HCT116 (cell line): ENCODE results near the gene RPRML. TPM values are rescaled to one million over a fixed set of nuclear protein-coding genes. Genes with fewer than 3 reads are reported as not detected.

ENCODE experiments used
- ATAC-seq: fragments of 200-7000 bp; cut with Tn5 transposase; 2 replicates; pipeline ENCODE4 v1.9.1; 2020; ENCODE audit warnings: mild to moderate bottlenecking, moderate library complexity
- BruUV-seq: library from RNA; stranded (reverse); fragments of 400-500 nt; replicated peaks from 2 replicates; lab custom pipeline; 2021; lab: Mats Ljungman, UMichigan
- CTCF ChIA-PET: fragments of 300-600 bp; sonication (Branson Sonifier 250); formaldehyde crosslinking; loops from one replicate; lab custom pipeline; 2021; ENCODE audit warnings: antibody characterized with exemption; lab: Charles Lee
- POLR2A ChIA-PET: fragments of 300-600, 350-600 bp; sonication (Branson Sonifier 250); formaldehyde crosslinking; loops from one replicate; lab custom pipeline; 2021; ENCODE audit warnings: antibody characterized with exemption; lab: Charles Lee
- RAD21 ChIA-PET, 2 experiments: fragments of 300-600 bp; sonication (Branson Sonifier 250); formaldehyde crosslinking; loops; one replicate each; lab custom pipeline; 2023; ENCODE audit warnings: low total read pairs in 2 of 2; ENCODE audit not compliant: uncharacterized antibody in 2 of 2, unreplicated experiment in 2 of 2, low non-redundant PET in 1 of 2; lab: Charles Lee
- DNase-seq: peaks from one replicate; pipeline ENCODE4 v3.0.0-alpha.2; 2010; ENCODE audit warnings: low read depth, low spot score
- H2AFZ ChIP-seq: fragments of 200-600 bp; shearing (Covaris generic), sonication (generic); 2 replicates; pipeline ENCODE4 v1.6.1; 2017; ENCODE audit warnings: low read depth, mixed run types, mixed read lengths, antibody characterized with exemption, low read length; ENCODE audit not compliant: poor library complexity, severe bottlenecking
- H3K27ac ChIP-seq: 2 replicates; pipeline ENCODE4 v1.5.1; 2012; ENCODE audit warnings: low read depth, low read length
- H3K27me3 ChIP-seq: fragments of 200-600 bp; sonication (generic); 2 replicates; pipeline ENCODE4 v1.6.1; 2016; ENCODE audit warnings: mixed run types, low read length, mixed read lengths; ENCODE audit not compliant: insufficient read depth
- H3K36me3 ChIP-seq, 2 experiments: fragments of 200-500 bp in 1 of 2; fragments of 200-600 bp in 1 of 2; sonication (Bioruptor generic) in 1 of 2; sonication (generic) in 1 of 2; 2 replicates each; pipeline versions ENCODE4 v1.5.1 to v1.6.1; 2014 to 2016; ENCODE audit warnings: low read length in 2 of 2, inconsistent platforms in 1 of 2, mixed read lengths in 1 of 2, mixed run types in 1 of 2; ENCODE audit not compliant: insufficient read depth in 2 of 2, control insufficient read depth in 1 of 2
- H3K4me1 ChIP-seq, 2 experiments: fragments of 200-600 bp in 1 of 2; sonication (generic) in 1 of 2; 2 replicates each; pipeline versions ENCODE4 v1.5.1 to v1.6.1; 2012 to 2017; ENCODE audit warnings: low read length in 2 of 2, inconsistent platforms in 1 of 2, mild to moderate bottlenecking in 1 of 2, mixed read lengths in 1 of 2, mixed run types in 1 of 2, moderate library complexity in 1 of 2; ENCODE audit not compliant: insufficient read depth in 2 of 2, control insufficient read depth in 1 of 2
- H3K4me2 ChIP-seq: fragments of 200-600 bp; sonication (generic); 2 replicates; pipeline ENCODE4 v1.6.1; 2017; ENCODE audit warnings: mixed run types, low read length, mixed read lengths
- H3K4me3 ChIP-seq, 2 experiments: fragments of 200-600 bp in 1 of 2; sonication (generic) in 1 of 2; replicated peaks in 1 of 2; 2 replicates each; pipeline ENCODE4 v1.5.1; 2011 to 2016; ENCODE audit warnings: low read length in 2 of 2, control low read depth in 1 of 2, low read depth in 1 of 2, mild to moderate bottlenecking in 1 of 2, mixed read lengths in 1 of 2, mixed run types in 1 of 2
- H3K79me2 ChIP-seq: fragments of 200-600 bp; sonication (generic); 2 replicates; pipeline ENCODE4 v1.6.1; 2017; ENCODE audit warnings: mild to moderate bottlenecking, mixed run types, low read length, moderate library complexity, mixed read lengths; ENCODE audit not compliant: insufficient read depth
- H3K9ac ChIP-seq: fragments of 200-600 bp; sonication (generic); 2 replicates; pipeline ENCODE4 v1.6.1; 2016; ENCODE audit warnings: low read length, mixed read lengths
- H3K9me2 ChIP-seq: fragments of 200-600 bp; sonication (generic), shearing (Covaris generic); 2 replicates; pipeline ENCODE4 v1.6.1; 2017; ENCODE audit warnings: mixed run types, mild to moderate bottlenecking, moderate library complexity; ENCODE audit not compliant: insufficient read depth
- H3K9me3 ChIP-seq, 2 experiments: fragments of 200-500 bp in 1 of 2; fragments of 200-600 bp in 1 of 2; sonication (Bioruptor generic) in 1 of 2; sonication (generic) in 1 of 2; 2 replicates each; pipeline ENCODE4 v1.6.1; 2014 to 2017; ENCODE audit warnings: low read length in 2 of 2, mixed read lengths in 2 of 2, inconsistent platforms in 1 of 2, low read depth in 1 of 2, mild to moderate bottlenecking in 1 of 2, mixed run types in 1 of 2, moderate library complexity in 1 of 2; ENCODE audit not compliant: control insufficient read depth in 1 of 2, insufficient read depth in 1 of 2
- H4K20me1 ChIP-seq: fragments of 200-600 bp; sonication (generic), shearing (Covaris generic); 2 replicates; pipeline ENCODE4 v1.6.1; 2017; ENCODE audit warnings: mixed run types, mild to moderate bottlenecking, moderate library complexity; ENCODE audit not compliant: insufficient read depth
- CEBPB ChIP-seq: IDR thresholded peaks from 2 replicates; pipeline ENCODE4 v1.6.1; 2012; ENCODE audit warnings: low read depth
- EGR1 ChIP-seq: IDR thresholded peaks from 2 replicates; pipeline ENCODE4 v1.6.1; 2012; ENCODE audit warnings: low read depth
- ELF1 ChIP-seq: IDR thresholded peaks from 2 replicates; pipeline ENCODE4 v1.6.1; 2012; ENCODE audit warnings: low read depth, borderline replicate concordance
- MAX ChIP-seq: IDR thresholded peaks from 2 replicates; pipeline ENCODE4 v1.6.1; 2012
- POLR2AphosphoS5 ChIP-seq: IDR thresholded peaks from 2 replicates; pipeline ENCODE4 v1.6.1; 2011; ENCODE audit warnings: mild to moderate bottlenecking, low read depth, low read length, moderate library complexity
- SIN3A ChIP-seq: IDR thresholded peaks from 2 replicates; pipeline ENCODE4 v1.6.1; 2012; ENCODE audit warnings: low read depth
- SRF ChIP-seq: IDR thresholded peaks from 2 replicates; pipeline ENCODE4 v1.6.1; 2012; ENCODE audit warnings: low read depth
- intact Hi-C: fragments of 100-400 bp; cut with micrococcal nuclease; formaldehyde crosslinking; loops from 2 replicates; pipeline ENCODE4 v1.10.0; 2022
- total RNA-seq: library from RNA; stranded (reverse); gene quantifications from one replicate; pipeline ENCODE4 v1.2.1, GENCODE V29; 2021; ENCODE audit not compliant: unreplicated experiment

The RPRML gene
- total RNA-seq, 1 experiment from 2014 or later, result not detected

- ATAC-seq (peak; percentile 33), DNase-seq (no peak)
- Histone ChIP-seq H3K36me3 (no peaks in the 10 kb centered on the region), H4K20me1 (no peaks in the 10 kb centered on the region), H3K4me1 (peaks cover 8 to 18% of the 10 kb centered on the region in 2 experiments; a peak in 3 of 4 replicates), H3K79me2 (no peaks in the 10 kb centered on the region), H3K4me2 (peak overlapping the region; percentile 96), H2AFZ (peak overlapping the region; percentile 79), H3K9me3 (no peaks in the 10 kb centered on the region), H3K27me3 (no peaks in the 10 kb centered on the region), H3K9me2 (no peaks in the 10 kb centered on the region), H3K27ac (no peak overlapping the region; the same call in 1 of the 2 replicates), H3K9ac (peak overlapping the region; percentile 52), H3K4me3 (peak overlapping the region; percentile 25 to 61)
- POLR2A ChIA-PET, result no interaction called here
- RAD21 ChIA-PET, result no interaction called here
- TF ChIP-seq MAX (0 out of 2 replicates have a peak, but pooled peaks have one; percentile 23), SRF (no peak), ELF1 (no peak), SIN3A (no peak), EGR1 (peak; percentile 71), CEBPB (no peak)
- intact Hi-C loops, result no loop called here
- CTCF ChIA-PET, result no interaction called here
- BruUV-seq, result no TSS peak
Observed at GRCh38 chr17:46978489-46979146, 435 bp downstream of the RPRML start.

- H3K9me2 ChIP-seq, result no peaks in the 10 kb centered on the region
- no peaks in the 10 kb centered on the region for H3K79me2 ChIP-seq
- no peaks in the 10 kb centered on the region for H4K20me1 ChIP-seq
- H3K9me3 ChIP-seq, result no peaks in the 10 kb centered on the region
- peaks cover 8 to 18% of the 10 kb centered on the region in 2 experiments; a peak in 3 of 4 replicates for H3K4me1 ChIP-seq
- no peaks in the 10 kb centered on the region for H3K27me3 ChIP-seq
- BruUV-seq, result no TSS peak
- no peaks in the 10 kb centered on the region for H3K36me3 ChIP-seq
- RAD21 ChIA-PET, result no interaction called here
- TF ChIP-seq MAX (no peak), POLR2AphosphoS5 (peak; percentile 2; the same call in 1 of the 2 replicates)
- intact Hi-C loops, result no loop called here
- POLR2A ChIA-PET, result no interaction called here
- CTCF ChIA-PET, result interaction anchor here (1.9 kb wide), 1 partner anchor 9 kb away, joined by 5 read pairs; no protein-coding TSS in a partner anchor
- H3K4me2 ChIP-seq, result no peak overlapping the region
- no peak for ATAC-seq
- H3K27ac ChIP-seq, result no peak overlapping the region
- H3K9ac ChIP-seq, result no peak overlapping the region
- no peak overlapping the region for H3K4me3 ChIP-seq
- no peak overlapping the region for H2AFZ ChIP-seq
- DNase-seq, result no peak
Observed at GRCh38 chr17:46977750-46978488, 1.1 kb downstream of the RPRML start.
